Activated CD8-positive, alpha-beta memory T cell treated with anti-CD3 and anti-CD28 coated beads, Interleukin-2, amount 50 U/mL, for 48 hours (primary cell): Measurements from ENCODE around the gene MLH3.

Experiments
- DNase-seq: peaks from one replicate; pipeline ENCODE4 v3.0.0-alpha.2; 2020

Gene MLH3

DNA sequence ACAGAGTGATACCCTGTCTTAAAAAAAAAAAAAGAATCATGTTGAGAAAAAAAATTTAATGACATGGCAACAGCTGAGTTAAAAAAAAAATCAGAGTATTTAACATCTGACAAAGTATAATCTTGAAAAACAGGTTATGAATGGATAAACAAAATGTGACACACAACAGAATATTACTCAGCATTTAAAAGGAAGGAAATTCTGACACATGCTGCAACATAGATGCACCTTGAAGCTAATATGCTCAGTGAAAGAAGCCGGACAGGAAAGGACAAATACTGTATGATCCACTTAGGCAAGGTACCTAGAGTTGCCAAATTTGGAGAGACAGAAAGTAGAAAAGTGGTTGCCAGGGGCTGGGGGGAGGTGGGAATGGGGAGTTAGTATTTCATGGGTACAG lies 67.9 kb downstream of the MLH3 start:
- DNase-seq = peak; percentile 18

DNA sequence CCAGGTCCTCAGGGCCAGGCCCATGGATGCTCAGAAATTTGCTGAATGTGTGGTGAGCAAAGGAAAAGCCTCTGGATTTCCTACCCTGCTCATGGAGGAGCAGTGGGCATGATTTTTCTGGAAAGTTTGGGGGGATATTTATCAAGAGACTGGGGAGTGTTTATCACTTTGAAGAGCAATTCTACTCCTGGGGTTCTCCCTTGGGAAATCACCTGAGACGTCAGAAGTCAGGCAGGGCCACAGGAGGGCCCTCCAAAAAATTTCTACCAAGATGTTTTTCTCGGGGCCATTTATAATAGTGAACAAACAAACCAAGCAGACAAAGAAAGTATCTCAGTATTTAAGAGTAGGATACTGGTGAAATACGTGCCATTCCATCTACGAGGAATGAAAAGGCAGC lies 68.6 kb downstream of the MLH3 start:
- no peak for DNase-seq

DNA sequence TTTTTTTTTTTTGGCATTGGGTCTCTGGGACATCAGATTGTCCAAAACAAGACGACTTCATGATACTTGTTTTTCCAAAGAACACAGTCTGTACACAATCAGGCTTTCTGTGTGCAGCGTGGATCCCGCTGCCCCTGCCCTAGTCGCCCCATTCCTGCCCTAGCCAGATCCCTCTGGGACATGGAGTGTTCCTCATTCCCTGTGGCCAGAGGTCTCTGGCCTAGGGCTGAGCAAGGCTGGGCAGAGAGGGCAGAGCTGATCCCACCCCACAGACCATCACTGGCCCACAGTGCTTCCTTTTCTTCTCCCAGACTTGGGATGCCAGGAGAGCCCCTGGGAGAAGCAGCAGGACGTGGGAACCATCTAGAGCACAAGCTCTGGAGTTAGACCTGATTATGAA lies 69.4 kb downstream of the MLH3 start:
- peak; percentile 15 for DNase-seq

DNA sequence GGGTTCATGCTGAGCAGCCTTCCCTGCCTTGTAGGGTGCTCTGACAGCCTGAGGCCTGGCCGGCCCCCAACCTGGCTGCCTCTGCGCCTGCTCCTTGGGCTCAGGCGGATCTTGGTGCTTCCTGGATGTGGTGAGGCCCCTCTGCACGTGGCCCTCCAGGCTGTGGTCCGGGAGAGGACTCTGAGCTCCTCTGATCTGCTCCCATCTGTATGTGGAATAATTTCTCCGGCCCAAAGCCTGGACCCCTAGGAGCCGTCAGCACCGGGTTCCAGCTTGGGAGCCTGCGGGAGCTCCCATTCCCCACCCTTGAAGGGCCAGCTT lies 69.8 kb downstream of the MLH3 start:
- peak; percentile 38 for DNase-seq

DNA sequence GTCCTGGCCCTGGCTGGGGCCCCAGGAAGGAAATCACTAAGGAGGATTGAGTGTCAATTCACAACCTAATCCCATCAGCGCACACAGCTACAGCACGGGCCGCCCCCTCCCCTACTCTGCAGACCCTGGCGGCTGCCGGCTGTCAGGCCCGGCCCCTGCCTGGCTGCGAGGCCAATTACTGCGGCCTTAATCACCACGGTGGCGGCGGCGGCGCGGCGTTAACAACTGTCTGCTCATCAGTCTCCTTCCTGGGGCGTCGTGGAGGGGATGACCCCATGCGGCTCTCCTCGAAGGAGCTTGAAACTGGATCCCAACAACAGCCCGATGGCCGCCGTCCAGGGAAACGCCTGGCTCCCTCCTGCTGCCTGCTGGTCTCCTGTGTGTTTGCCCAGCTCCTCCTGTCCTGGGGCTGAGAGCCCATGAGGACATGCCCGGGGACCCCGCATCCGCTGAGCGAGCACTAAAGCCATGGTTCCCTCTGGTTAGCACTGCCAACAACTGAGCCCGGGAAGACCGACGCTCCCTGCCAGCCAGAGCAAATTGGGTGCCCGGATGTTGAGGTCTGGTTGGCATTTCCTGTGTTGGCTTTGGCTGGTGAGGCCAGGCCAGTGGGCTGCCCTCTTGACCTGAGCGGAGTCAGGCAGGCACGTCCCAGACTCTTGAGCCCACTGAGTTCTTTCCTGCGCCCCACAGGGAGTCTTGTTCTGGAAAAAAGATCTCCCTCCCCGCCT lies 70.4 kb downstream of the MLH3 start:
- peak; percentile 43 for DNase-seq

DNA sequence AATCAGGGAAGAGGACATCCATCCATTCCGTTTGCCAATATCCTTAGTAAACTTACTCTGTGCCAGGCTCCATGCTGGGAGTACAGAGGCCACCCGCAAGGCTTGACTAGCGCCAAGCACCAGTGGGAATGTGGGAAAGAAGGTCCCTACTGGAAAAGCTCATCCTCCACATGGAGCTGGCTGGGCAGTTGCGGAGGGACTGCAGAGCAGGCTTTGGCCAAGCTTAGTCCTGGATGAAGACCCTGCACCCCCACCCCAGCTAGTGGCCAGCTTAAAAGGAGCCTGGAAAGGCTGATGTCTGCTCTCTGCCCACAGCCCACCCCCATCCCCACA lies 70.9 kb downstream of the MLH3 start:
- peak; percentile 33 for DNase-seq

DNA sequence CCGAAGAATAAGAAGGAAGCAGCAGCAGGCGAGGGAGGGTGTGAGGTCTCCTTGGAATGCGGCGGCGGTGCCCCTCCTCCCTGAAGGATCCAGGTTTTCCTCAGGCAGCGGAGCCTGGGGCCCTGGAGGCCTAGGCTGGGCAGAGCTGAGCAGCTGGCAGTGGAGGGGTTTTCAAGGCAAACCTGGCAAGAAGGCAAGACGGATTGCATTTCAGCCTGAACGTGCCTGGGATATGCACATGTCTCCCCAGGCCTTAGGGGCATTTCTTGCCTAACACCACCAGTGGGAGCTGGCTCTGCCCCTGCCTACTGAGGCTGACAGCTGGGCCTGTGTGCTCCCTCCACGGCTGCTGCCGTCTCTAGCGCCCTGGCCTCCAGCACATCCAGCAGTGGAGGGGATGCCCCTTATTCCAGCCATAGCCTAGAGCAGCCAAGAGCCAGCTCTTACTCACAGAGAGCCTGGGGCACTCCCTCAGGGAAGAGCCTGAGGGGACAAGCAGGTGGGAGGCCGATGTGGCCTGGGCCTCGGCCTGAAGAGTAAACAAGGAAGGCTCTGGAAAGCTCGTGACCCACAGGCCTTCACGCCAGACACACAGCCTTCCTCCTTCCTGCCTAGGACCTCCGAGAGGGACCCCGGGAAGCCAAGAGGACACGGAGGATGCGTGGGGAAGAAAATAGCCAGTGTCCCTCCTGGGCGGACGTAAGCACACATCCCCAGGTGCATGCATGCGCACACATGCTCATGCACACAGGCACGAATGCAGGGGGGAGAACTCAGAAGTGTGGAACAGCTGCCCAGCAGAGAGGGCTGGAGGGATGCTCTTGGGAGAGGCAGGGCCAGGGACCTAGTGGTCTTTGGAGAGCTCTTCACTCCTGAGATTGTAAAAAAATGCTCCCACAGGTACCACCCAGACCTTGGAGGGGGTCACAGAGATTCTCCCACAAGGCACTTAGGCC lies 71.5 kb downstream of the MLH3 start:
- DNase-seq = peak; percentile 46

DNA sequence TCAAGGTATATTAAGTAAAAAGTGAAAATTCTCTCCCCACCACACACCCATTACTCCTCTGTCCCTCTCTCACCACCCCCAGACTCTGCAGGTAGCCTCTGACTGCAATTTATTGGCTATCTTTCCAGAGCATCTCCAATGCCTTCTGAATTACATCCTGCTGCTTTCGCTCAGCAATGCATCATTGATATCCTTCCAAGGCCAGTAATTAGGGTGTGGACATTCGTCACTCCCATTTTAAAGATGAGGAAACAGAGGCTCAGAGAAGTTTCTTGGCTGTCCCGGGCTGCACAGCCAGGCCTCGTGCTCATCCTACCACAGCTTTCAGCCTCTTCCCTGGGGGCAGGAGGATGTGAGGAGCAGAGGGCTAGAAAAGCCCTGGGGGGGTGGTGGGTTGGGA lies 72.2 kb downstream of the MLH3 start:
- DNase-seq = peak; percentile 28

DNA sequence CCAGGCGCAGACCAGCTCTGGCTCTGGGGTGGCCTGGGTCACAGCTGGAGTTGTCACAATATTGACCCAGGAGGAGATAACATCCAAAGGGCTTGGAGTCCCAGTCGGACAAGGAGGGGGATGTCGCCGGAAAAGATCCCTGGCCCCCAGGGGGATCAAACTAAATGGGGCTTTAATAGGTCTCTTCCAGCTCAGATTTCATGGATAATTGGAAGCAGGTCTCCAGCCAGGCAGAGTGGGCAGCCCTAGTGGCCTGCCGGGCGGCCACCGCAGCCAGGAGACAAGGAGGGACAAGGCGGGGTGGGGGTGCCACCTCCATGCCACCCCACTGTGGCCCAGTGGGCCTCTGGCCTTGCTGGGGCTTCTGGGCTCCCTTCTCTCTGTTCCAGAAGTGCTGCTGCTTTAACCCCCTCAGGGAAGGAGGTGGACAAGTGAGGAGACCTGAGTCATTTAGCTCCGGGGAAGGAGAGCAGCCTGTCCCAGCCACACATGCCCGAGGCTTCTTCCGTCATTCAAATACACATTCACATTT lies 72.8 kb downstream of the MLH3 start:
- DNase-seq = peak; percentile 15

DNA sequence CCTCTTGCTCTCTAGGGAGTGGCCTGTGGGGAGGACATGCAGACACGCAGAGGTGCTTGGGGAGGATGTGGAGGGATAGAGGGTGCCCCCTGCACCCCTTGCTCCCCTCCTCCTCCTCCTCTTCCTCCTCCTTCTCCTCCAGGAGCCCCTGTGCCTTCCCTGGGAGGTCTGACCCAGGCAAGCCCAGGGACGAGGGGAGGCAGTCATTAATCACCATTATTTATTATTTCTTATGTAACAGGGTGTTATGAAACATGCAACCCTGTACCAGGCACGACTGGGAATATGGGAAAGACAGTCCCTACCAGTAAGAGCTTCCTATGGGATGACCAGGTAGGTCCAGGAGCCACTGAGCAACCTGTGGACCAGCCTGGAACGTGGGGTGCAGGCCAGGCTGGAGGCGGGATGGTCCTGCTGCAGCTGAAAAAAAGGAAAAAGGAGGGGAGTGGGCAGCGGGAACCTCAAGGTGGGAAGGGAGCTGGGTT lies 73.3 kb downstream of the MLH3 start:
- peak; percentile 30 for DNase-seq

DNA sequence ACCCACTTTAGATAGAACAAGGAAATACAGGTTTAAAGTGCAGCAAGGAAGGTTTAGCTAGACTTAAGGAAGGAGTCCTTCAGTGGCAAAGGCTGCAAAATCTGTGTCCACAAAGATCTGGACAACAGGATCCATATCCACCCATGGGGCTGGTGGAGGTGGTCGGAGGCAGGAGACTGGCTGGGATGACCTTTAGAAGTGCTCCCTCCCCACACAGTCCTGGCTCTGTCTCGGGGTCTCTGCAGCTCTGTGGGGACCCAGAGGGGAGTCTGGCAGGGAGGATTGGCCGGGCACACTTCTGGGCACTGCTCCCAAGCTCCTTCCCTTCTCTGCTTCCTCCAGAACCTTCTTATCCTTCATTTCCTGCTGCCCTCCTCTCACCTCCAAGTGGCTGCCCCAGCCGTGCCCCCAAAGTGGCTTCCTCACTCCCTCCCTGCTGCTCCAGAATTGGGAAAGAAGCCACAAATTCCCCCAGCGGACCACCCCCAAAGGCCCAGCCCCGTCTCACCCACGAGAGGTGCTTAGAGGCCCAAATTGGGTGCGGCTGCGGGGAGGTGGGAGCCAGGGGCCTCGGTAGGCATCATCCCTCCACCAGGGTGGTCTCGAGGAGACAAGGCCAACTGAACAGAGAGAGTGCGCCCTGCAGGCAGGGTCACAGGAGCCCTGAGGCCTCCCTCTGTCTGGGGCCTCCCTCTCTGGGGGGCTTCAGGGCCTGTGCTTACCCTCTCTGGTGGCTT lies 73.9 kb downstream of the MLH3 start:
- peak; percentile 44 for DNase-seq

DNA sequence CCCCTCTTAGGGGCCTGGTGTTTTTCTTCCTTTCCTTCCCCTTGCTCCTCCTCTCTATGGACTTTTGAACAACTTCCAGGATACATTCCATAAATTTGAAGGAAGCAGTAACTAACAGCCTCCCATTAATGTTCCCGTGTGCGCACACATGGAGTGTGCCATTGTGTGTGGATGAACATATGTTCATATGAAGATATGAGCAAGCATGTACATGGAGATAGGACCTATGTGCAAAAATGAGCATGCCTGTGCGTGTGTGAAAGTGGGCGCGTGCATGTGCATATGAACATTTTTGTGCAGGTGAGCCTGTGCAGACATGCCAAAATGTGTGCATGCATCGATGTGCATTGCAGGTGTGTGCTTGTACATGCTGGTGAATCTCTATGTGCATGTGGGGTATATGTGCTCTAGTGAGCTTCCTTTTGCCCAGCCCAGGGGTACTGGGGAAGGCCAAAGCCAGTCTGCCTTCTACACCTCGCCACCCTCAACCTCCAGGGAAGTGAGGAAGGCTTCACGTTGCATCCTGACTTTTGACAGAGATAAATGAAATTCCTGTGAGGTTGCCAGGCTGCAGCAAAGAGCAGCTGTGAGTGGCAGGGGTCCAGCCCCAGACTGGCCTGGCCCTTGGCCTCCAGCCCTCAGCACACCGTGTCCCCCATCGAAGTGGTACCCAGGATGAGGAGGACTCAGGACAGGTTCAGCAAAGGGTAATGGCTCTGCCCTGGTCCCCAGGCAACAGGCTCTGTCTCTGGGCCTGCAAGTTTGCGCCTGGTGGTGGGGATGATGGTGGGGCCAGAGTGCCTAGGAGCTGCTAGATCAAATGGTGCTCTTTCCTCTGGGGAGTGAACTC lies 74.8 kb downstream of the MLH3 start:
- peak; percentile 29 for DNase-seq

DNA sequence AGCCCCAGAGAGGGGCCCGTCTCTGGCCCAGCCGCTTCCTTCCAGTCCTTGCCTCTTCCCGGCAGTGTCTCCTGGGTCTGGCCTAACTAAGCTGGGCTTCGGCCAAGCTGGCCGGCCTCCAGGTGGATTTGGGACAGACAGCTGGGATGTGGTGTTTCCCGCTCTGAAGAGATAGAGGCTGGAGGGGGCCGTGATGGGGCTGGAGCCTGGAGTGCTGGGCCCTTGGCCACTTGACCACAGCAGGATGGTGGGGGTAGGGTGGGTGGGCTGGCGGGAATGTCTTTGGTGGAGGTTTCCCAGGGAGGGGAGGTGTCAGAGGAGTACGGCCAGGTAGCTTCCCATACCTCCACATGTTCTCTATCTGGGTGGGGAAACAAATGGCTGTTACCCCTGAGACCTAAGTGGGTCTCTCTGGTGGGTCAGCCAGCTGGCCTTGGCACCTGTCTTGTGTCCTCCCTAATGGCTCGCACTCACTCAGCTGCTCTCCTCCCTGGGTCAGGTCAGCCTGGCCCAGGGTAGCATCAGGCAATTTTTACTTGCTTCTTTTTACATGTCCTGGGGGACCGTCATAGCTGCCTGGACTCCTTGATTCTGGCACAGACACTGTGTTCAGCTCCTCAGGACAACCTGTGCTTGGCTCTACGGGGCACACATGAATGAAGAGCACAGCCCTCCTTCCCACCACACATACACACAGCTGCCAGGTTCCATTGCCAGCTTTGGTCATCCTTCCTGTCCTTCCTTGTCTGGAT lies 76.0 kb downstream of the MLH3 start:
- no peak for DNase-seq

DNA sequence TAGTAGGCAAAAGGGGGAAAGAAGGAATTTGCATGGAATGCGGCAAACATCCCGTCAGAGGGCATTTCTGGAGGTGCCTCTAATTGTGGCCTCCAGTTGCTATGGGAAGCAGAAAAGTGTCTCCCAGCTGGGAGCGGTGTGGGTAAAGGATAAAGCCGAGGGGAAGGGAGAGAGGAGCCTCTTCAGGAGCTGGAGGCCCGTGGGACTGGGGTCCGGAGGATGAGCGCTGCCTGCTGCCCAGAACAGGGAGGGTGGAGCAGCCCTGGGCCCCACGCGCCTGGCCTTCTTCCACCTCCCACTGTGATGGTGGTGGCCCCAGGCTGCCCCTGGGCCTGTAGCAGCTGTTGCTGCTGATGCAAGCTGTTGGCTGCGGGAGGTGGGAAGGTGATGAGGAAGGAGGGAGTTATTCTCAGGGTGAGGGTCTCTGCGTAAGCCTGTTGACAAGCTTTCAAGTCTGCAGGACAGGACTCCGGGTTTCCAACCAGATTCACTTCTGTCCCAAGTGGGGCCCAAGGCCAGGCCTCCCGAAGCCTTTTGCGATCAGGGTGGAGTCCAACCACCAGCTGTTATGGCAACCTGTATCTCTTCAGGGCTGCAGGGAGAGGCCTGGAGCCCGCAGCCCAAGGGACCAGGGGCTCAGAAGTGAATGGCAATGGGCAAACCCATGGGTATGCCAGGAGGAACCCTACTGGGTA lies 76.8 kb downstream of the MLH3 start:
- DNase-seq = no peak

DNA sequence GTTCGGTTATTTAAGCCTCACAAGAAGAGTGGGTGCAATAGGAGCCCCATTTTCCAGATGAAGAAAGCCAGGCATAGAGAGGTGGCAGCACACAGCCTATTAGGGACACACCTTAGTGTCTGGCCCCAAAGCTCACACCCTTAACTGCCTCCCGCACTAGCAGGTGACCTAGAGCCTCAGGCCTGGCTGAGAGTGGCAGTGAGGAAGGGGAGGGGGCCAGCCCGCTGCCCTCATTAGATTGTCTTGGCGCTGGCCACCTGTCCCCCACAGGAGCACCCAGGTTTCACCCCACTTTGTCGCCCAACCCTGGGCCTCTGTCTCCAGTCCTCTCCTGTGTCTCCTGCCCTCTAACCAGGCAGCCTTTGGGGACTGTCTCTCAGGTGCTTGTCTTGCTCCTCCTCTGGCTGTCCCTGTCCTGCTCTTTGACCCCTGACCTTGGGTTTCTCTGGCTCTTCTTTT lies 77.3 kb downstream of the MLH3 start:
- no peak for DNase-seq

DNA sequence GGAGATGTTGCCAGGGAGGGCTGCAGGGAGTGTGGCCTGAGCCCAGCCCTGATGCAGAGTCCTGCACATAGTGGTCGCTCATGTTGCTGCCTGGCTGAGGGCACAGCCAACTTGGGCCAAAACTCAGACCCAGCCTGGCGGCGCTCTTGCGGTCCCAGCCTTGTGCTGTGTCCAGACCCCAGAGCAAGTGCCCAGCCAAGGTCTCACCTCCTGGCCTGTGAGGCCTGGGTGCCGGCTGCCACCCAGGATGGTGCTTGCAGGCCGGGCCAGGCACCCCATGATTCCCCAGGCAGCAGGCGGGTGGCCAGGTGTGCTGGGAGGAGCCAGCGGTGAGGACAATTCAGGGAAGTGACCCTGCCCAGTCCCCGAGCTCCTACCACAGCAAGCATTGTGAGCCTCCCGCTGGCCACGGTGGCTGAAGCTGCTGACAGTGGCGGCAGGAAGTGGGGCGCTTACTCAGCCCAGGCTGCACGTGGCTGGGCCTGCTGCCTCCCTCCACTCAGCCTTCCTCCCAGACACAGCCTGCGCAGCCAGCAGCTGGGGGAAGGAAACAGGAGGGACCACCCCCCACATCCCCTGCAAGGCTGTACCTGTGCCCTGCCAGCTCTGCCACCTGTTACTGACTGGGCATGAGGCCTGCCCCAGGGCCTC lies 78.1 kb downstream of the MLH3 start:
- DNase-seq = peak; percentile 67

DNA sequence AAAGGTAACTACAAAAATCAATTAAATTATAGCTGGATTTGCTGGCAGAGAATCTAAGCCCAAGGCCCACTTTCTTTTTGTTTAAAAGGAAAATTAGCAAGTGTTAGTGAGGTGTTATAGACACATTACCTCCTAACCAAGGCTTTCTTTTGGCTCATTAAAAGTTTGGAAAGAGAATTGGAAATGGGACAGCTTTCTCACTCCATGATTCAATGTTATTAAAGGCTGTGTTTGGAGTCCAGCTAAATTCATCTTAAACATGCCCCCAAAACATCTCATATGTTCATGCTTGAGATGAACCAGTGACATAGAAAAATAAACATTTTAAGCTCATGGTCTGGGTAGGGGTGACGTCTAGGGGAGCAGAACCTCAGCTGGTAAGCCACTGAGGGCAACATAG lies 82.5 kb downstream of the MLH3 start:
- no peak for DNase-seq

DNA sequence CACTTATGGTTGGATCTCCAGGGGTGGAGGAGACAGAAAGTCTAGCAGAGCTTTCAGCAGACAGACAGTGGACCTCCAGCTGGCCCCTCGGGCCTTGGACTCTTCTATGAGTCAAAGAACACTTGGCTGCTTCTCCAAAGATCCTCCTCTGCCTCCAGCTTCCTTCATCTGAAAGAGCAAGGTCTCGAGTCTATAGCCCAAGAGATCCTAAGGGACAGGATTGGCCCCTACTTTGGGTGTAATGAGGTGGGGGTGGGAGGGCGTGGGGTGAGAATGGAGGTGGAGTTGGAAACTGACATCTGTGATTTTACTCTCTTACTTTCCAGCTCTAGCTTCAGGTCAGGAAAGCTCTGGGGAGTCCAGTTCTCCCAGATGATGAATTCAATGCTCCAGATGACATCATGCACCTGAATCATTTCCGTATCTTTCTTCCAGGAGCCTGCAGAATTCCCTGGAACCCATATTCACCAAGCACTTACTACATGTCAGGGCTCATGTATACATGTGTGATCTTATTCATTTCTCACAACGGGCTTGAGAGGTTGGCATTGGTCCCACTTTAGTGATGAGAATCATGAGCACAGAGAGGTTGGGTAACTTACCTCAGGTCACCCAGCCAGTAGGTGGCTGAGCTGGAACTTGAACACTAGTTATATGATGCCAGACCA lies 85.6 kb downstream of the MLH3 start:
- DNase-seq = no peak

DNA sequence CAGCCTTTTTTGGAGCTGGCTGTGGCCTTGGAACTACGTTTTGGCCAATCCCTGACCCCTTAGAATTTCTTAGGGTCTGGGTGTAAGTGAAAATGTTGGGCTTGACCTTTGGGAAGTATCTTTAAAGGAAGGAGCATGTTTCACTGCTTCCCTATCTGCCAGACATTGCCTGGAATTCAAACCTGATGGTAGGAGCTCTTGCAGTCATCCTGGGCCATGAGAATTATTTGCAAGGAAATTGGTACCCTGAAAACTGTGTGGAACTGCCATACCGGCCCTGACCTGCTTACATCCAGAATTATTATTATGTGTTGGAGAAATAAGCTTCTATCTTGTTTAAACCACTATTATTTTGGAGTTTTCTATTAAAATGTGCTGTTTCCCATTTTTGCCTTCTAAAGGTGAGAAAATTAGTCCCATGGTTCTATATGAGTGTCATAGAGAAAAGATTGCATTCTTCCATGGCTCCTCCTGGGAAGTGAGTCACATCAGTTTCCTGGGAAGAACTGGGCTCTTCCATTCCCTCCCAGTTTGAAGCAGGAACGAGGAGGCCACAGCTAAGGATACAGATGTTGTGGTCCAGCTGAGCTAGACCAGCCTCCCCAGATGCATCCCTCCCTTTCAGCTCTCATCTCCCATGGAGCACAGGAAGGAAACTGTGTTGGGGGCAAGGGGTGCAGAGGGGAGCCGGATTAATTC lies 86.3 kb downstream of the MLH3 start:
- DNase-seq = no peak
